ENCODE results near the gene GARNL3.

- TF ChIP-seq CTCF (IDR thresholded peaks at IDR 0.05; ENCODE audit: insufficient read depth, low read depth, low read length) (no peak), EZH2 (IDR thresholded peaks at IDR 0.05; ENCODE audit: insufficient read depth, low read length) (no peak)
Measured at GRCh38 chr9:127305838-127306226, 41.3 kb downstream of the GARNL3 start.

All from astrocyte (in vitro differentiated cells and primary cell).